NCI-H1694 (cell line): ENCODE results near the gene EPB41.
"Not testable (repeated sequence)": the region's sequence is repeated elsewhere in the genome, so short reads cannot be mapped to it uniquely, and the experiment has no call there.

Source experiments
- DNase-seq: peaks from one replicate; lab custom pipeline; 2025; lab: John Stamatoyannopoulos, UW

EPB41 gene

GRCh38 chr1:29052100-29052499, 137.7 kb downstream of the EPB41 start:
- DNase-seq = no peak

DNA sequence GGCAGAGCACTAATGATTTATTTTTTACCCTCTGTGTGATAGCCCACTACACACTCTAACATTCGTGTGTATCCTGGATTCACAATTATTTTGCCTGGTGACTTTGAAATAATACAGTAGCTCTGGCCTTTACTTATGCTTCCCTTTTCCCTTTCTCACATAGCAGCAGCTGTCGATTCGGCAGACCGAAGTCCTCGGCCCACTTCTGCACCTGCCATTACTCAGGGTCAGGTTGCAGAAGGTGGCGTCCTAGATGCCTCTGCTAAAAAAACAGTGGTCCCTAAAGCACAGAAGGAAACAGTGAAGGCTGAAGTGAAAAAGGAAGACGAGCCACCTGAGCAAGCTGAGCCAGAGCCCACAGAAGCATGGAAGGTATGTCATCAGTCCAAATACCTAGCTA, 138.6 kb downstream of the EPB41 start:
- DNase-seq = no peak

DNA sequence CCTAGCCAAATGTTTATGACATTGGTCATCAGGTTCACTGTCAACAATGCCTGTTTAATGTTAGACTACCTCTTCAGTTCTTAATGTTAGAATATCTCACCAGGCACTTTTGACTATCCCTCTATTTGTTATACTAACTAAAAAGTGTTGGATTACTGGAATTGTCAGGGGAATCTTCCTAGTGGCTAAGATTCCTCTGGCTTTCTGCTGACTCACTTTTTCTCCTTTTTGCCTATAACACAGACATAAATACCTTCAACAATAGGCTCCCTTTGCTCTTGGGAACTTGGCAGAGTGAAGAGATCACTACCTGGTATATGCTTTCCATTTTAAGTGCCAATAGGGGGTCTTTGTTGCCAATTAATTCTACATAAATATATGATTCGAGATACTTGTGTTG, 140.8 kb downstream of the EPB41 start:
- DNase-seq = no peak

DNA sequence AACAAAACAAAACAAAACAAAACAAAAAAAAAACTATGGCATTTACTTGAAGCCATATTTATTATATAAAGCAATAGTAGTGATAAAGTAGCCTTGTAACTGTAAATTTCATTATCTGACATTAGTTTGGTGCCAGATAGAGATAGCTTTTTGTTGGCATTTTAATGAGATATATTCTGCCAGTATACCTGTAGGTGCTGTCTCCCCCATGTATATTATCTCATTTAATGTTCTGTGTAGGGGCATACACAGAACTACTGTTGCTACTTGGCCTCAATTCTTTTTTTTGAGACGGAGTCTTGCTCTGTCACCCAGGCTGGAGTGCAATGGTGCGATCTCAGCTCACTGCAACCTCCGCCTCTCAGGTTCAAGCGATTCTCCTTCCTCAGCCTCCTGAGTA, 141.9 kb downstream of the EPB41 start:
- DNase-seq = no peak

DNA sequence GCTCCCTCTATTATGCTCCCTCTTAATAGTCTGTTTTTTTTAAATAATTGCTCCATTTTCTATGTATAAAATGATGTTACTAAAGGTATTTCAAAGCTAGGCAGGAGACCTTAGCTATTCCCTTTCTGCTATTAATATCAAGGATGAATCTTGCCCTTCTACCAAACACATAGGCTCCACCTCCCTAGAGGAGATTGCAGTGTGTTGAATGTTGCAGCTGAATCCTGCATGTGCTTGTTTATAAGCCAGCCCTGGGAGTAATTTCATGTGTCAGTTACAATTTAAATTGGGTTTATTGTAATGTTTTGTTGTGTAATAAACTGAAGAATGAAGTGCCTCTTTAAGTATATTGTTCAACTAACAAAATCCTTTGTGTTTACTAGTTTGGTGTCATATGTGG, 143.3 kb downstream of the EPB41 start:
- DNase-seq = no peak

- DNase-seq = no peak
These were observed 148.0 kb downstream of the EPB41 start for GRCh38 chr1:29062157-29062942.

- DNase-seq = no peak
These were observed 149.7 kb downstream of the EPB41 start for GRCh38 chr1:29064064-29064463.

DNA sequence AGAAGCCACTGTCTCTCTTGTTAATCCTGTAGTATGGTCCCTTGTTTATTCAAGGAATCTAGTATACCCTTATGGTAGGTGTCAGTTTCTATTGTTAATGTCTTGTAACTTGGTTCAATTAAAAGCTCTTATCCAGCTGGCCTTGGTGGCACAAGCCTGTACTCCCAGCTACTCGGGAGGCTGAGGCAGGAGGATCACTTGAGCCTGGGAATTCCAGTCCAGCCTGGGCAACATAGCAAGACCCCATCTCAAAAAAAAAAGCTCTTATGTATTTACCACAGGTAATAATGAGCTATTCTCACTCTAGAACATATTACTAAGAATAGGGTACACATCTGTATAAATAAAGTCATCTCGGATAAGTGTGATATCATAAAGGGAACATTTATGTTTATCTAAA, 162.8 kb downstream of the EPB41 start:
- DNase-seq = no peak

DNA sequence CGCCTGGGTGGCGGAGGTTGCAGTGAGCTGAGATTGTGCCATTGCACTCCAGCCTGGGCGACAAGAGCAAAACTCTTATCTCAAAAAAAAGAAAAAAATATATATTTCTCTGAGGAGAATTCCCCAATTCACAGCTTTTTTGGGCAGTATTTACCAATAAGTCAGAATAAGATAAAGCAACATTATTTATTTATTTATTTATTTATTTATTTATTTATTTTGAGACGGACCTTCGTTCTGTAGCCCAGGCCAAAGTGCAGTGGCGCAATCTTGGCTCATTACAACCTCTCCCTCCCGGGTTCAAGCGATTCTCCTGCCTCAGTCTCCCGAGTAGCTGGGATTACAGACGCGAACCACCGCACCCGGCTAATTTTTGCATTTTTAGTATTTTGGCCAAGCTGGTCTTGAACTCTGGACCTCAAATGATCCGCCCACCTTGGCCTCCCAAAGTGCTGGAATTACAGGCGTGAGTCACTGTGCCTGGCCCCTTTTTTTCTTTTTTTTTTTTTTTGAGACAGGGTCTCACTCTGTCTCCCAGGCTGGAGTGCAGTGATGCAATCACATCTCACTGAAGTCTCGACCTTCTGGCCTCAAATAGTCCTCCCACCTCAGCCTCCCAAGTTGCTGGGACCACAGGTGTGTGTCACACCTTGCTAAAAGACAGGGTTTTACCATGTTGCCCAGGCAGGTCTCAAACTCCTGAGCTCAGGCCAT, 165.7 kb downstream of the EPB41 start:
- not testable (repeated sequence) for DNase-seq

DNA sequence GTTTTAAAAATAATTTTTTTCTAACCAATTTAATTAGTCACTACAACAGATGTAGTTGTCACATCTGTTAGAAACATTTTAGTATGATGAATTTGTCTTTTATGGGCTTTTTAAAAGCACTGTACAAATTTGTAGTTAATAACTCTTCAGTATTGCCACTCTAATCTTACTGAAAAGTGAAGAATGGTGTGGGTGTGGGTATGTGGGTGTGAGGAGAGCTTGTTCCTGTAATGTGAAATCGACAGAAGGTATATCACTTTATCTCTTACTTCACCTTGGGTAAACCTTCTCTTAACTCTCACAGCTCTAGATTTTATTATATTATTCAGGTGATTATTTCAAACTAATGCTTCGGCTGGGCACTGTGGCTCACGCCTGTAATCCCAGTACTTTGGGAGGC, 166.8 kb downstream of the EPB41 start:
- no peak for DNase-seq

DNA sequence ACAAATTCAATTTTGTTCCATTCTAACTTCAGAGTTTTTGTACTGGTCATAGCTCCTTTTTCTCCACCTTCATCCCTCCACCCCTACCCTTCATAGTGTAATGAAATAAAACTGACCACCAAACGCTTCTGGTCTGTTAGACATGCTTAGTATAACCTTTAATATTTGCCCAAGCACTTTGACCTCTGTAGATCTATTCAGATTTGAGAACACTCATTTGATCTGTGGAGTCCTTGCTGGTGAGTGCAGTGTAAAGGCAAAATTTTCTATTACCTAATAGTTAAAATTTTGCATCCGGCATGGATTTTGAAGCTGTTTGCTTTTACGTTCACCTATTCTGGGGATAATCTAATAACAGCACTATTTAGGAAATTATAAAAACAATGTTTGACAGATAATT, 168.2 kb downstream of the EPB41 start:
- DNase-seq = no peak

- DNase-seq = no peak
These were observed 169.2 kb downstream of the EPB41 start for GRCh38 chr1:29083317-29084195.

GRCh38 chr1:29084196-29084521, 169.8 kb downstream of the EPB41 start:
- no peak for DNase-seq

DNA sequence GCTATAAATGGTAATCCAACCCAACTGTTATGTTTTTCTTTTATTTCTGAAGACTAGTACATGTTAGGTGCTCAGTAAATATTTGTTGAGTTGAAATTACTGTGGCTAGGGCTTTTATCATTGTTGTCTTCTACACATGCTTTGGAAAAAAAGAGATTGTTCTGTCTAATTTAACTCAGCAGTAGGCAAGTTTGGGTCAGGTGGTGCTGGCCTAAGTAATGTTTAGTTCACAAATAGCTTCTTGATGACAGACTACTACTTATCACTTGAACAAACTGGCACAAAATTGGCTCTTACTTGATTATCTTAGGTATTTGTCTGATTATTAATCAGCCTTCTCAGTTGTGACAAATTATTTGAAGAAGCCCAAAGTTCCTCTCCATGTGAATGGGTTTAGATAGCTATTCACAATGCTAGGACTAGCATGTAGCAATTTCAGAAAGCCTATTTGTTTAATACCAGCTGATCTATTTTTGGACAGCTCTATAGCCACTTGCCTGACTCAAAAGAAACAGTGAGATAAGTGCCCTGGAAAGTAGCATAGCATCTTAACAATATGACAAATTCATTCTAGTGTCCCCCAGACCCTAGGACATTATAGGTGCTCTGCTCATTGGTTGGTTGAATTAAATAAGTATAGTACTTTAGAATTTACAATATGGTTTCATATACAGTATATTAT, 176.7 kb downstream of the EPB41 start:
- DNase-seq = no peak

DNA sequence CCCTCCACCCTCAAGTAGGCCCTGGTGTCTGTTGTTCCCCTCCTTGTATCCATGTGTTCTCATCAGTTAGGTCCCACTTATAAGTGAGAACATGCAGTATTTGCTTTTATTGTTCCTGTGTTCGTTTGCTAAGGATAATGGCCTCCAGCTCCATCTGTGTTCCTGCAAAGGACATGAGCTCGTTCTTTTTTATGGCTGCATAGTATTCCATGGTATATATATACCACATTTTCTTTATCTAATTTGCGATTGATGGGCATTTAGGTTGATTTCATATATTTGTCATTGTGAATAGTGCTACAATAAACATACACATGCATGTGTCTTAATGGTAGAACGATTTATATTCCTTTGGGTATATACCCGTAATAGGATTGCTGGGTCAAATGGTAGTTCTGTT, 178.3 kb downstream of the EPB41 start:
- not testable (repeated sequence) for DNase-seq

DNA sequence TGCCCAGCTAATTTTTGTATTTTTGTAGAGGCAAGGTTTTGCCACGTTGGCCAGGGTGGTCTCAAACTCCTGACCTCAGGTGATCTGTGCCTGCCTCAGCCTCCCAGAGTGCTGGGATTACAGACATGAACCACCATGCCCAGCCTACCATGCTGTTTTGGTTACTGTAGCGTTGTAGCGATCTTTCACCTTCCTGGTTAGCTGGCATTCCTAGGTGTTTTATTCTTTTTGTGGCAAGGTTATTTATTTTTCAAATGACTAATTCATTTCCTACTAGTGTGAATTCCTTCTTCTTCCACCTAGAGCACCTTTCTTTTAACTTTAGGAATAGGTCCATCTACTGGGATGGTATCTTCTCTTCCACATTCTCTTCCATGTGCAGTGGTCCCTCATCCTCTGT, 180.1 kb downstream of the EPB41 start:
- DNase-seq = no peak

GRCh38 chr1:29094954-29095353, 180.6 kb downstream of the EPB41 start:
- DNase-seq = no peak

- DNase-seq = no peak
These were observed 182.0 kb downstream of the EPB41 start for GRCh38 chr1:29096231-29096886.

- DNase-seq = no peak
These were observed 184.9 kb downstream of the EPB41 start for GRCh38 chr1:29099286-29099685.

DNA sequence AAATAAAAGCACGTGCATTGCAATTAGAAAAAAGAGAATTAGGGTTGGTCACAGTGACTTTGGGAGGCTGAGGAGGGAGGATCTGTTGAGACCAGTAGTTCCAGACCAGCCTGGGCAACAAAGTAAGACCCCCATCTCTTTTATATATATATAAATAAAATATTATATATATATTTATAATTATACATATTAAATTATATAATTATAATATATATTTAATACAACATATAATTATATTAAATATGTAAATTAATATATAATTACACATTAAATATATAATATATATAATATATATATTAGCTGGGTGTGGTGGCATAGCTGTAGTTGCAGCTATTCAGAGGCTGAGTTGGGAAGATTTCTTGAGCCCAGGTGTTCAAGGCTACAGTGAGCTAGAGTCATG, 186.1 kb downstream of the EPB41 start:
- no peak for DNase-seq

GRCh38 chr1:29105822-29106221, 191.5 kb downstream of the EPB41 start:
- no peak for DNase-seq

DNA sequence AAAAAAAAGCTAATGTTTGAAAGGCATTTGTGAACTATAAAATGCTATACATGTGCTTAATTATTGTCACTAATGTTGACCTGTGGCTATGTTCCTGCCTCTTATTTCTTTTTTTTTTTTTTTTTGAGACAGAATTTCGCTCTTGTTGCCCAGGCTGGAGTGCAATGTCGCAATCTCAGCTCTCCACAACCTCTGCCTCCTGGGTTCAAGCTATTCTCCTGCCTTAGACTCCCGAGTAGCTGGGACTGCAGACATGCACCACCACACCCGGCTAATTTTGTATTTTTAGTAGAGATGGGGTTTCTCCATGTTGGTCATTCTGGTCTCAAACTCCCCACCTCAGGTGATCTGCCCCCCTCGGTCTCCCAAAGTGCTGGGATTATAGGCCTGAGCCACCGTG, 193.7 kb downstream of the EPB41 start:
- not testable (repeated sequence) for DNase-seq
